ENCODE measurements around the gene SLC36A1. TPM values are rescaled to one million over a fixed set of nuclear protein-coding genes. Genes with fewer than 3 reads are reported as not detected.
"Not testable (repeated sequence)": the region's sequence is repeated elsewhere in the genome, so short reads cannot be mapped to it uniquely, and the experiment has no call there.

Gene SLC36A1
- total RNA-seq, 1 experiment from 2014 or later = 12.7 TPM

- Histone ChIP-seq H3K27me3 (ENCODE audit: low read length) (no peaks in the 10 kb centered on the region), H3K4me2 (ENCODE audit: low read depth, low read length, poor library complexity, severe bottlenecking) (no peak overlapping the region), H3K9me2 (replicated peaks; ENCODE audit: insufficient read depth, low read length) (no peaks in the 10 kb centered on the region), H3K9me3 (ENCODE audit: low read length) (peaks cover 4% of the 10 kb centered on the region; the same call in 1 of the 2 replicates), H2AFZ (ENCODE audit: low read length) (no peak overlapping the region), H3K36me3 (ENCODE audit: insufficient read depth, low read length) (no peaks in the 10 kb centered on the region), H3K9ac (ENCODE audit: low read length) (no peak overlapping the region), H4K20me1 (ENCODE audit: insufficient read depth, low read depth, low read length) (no peaks in the 10 kb centered on the region), H3K79me2 (ENCODE audit: low read length) (no peaks in the 10 kb centered on the region), H3K27ac (ENCODE audit: low read length) (no peak overlapping the region), H3K4me3 (ENCODE audit: low read length) (no peak overlapping the region), H3K4me1 (ENCODE audit: low read length) (no peaks in the 10 kb centered on the region)
- peak; percentile 30 for DNase-seq
Measured at GRCh38 chr5:151420127-151420526, 27.3 kb upstream of the SLC36A1 start.

- no peaks in the 10 kb centered on the region for H3K9me3 ChIP-seq (ENCODE audit: low read length)
Measured at GRCh38 chr5:151424892-151425523, 22.4 kb upstream of the SLC36A1 start.

GRCh38 chr5:151426347-151426746 lies 21.1 kb upstream of the SLC36A1 start:
- H2AFZ ChIP-seq (ENCODE audit: low read length); H3K9ac ChIP-seq (ENCODE audit: low read length); H3K9me3 ChIP-seq (ENCODE audit: low read length); H3K36me3 ChIP-seq (ENCODE audit: insufficient read depth, low read length); H3K27me3 ChIP-seq (ENCODE audit: low read length); H3K79me2 ChIP-seq (ENCODE audit: low read length); H3K9me2 ChIP-seq (replicated peaks; ENCODE audit: insufficient read depth, low read length); H3K27ac ChIP-seq (ENCODE audit: low read length); H4K20me1 ChIP-seq (ENCODE audit: insufficient read depth, low read depth, low read length); H3K4me3 ChIP-seq (ENCODE audit: low read length); H3K4me2 ChIP-seq (ENCODE audit: low read depth, low read length, poor library complexity, severe bottlenecking): not testable (repeated sequence)
- peak; percentile 29 for DNase-seq
- H3K4me1 ChIP-seq (ENCODE audit: low read length) = peaks cover 26% of the 10 kb centered on the region

More at GRCh38 chr5:151424892-151425523, 22.4 kb upstream of the SLC36A1 start:
- H4K20me1 ChIP-seq (ENCODE audit: insufficient read depth, low read depth, low read length) = no peaks in the 10 kb centered on the region
- H3K27ac ChIP-seq (ENCODE audit: low read length) = no peak overlapping the region
- peaks cover 26% of the 10 kb centered on the region for H3K4me1 ChIP-seq (ENCODE audit: low read length)
- H3K9me2 ChIP-seq (replicated peaks; ENCODE audit: insufficient read depth, low read length) = no peaks in the 10 kb centered on the region
- no peak overlapping the region for H3K4me2 ChIP-seq (ENCODE audit: low read depth, low read length, poor library complexity, severe bottlenecking)
- no peak overlapping the region for H3K9ac ChIP-seq (ENCODE audit: low read length)
- no peaks in the 10 kb centered on the region for H3K79me2 ChIP-seq (ENCODE audit: low read length)
- H2AFZ ChIP-seq (ENCODE audit: low read length) = no peak overlapping the region
- H3K36me3 ChIP-seq (ENCODE audit: insufficient read depth, low read length) = no peaks in the 10 kb centered on the region
- H3K4me3 ChIP-seq (ENCODE audit: low read length) = no peak overlapping the region
- no peaks in the 10 kb centered on the region for H3K27me3 ChIP-seq (ENCODE audit: low read length)
- DNase-seq = no peak

GRCh38 chr5:151427258-151427657 lies 20.1 kb upstream of the SLC36A1 start:
- Histone ChIP-seq H4K20me1 (ENCODE audit: insufficient read depth, low read depth, low read length) (no peaks in the 10 kb centered on the region), H3K4me2 (ENCODE audit: low read depth, low read length, poor library complexity, severe bottlenecking) (peak overlapping the region; percentile 69), H3K36me3 (ENCODE audit: insufficient read depth, low read length) (no peaks in the 10 kb centered on the region), H3K9me3 (ENCODE audit: low read length) (no peaks in the 10 kb centered on the region), H3K27me3 (ENCODE audit: low read length) (no peaks in the 10 kb centered on the region), H3K4me1 (ENCODE audit: low read length) (peaks cover 26% of the 10 kb centered on the region), H3K9ac (ENCODE audit: low read length) (peak overlapping the region; percentile 47), H3K9me2 (replicated peaks; ENCODE audit: insufficient read depth, low read length) (no peaks in the 10 kb centered on the region), H3K4me3 (ENCODE audit: low read length) (peak overlapping the region; percentile 48), H3K79me2 (ENCODE audit: low read length) (no peaks in the 10 kb centered on the region), H2AFZ (ENCODE audit: low read length) (peak overlapping the region; percentile 52; the same call in 1 of the 2 replicates), H3K27ac (ENCODE audit: low read length) (peak overlapping the region; percentile 76)
- DNase-seq = peak; percentile 94

- H3K4me1 ChIP-seq (ENCODE audit: low read length) = peaks cover 26% of the 10 kb centered on the region
- H3K27ac ChIP-seq (ENCODE audit: low read length) = no peak overlapping the region
- H3K4me2 ChIP-seq (ENCODE audit: low read depth, low read length, poor library complexity, severe bottlenecking) = no peak overlapping the region
- H3K79me2 ChIP-seq (ENCODE audit: low read length) = no peaks in the 10 kb centered on the region
- no peak overlapping the region for H3K9ac ChIP-seq (ENCODE audit: low read length)
- H4K20me1 ChIP-seq (ENCODE audit: insufficient read depth, low read depth, low read length) = no peaks in the 10 kb centered on the region
- H3K9me2 ChIP-seq (replicated peaks; ENCODE audit: insufficient read depth, low read length) = no peaks in the 10 kb centered on the region
- H3K9me3 ChIP-seq (ENCODE audit: low read length) = no peaks in the 10 kb centered on the region
- no peak overlapping the region for H2AFZ ChIP-seq (ENCODE audit: low read length)
- H3K36me3 ChIP-seq (ENCODE audit: insufficient read depth, low read length) = no peaks in the 10 kb centered on the region
- no peaks in the 10 kb centered on the region for H3K27me3 ChIP-seq (ENCODE audit: low read length)
- H3K4me3 ChIP-seq (ENCODE audit: low read length) = no peak overlapping the region
- no peak for DNase-seq
Measured at GRCh38 chr5:151430731-151431130, 16.7 kb upstream of the SLC36A1 start.

GRCh38 chr5:151431666-151432065 lies 15.7 kb upstream of the SLC36A1 start:
- Histone ChIP-seq H3K9me2 (replicated peaks; ENCODE audit: insufficient read depth, low read length) (no peaks in the 10 kb centered on the region), H3K27ac (ENCODE audit: low read length) (no peak overlapping the region), H4K20me1 (ENCODE audit: insufficient read depth, low read depth, low read length) (no peaks in the 10 kb centered on the region), H3K4me3 (ENCODE audit: low read length) (no peak overlapping the region), H3K27me3 (ENCODE audit: low read length) (no peaks in the 10 kb centered on the region), H2AFZ (ENCODE audit: low read length) (no peak overlapping the region), H3K79me2 (ENCODE audit: low read length) (no peaks in the 10 kb centered on the region), H3K4me1 (ENCODE audit: low read length) (peaks cover 18% of the 10 kb centered on the region), H3K4me2 (ENCODE audit: low read depth, low read length, poor library complexity, severe bottlenecking) (no peak overlapping the region), H3K9ac (ENCODE audit: low read length) (no peak overlapping the region), H3K36me3 (ENCODE audit: insufficient read depth, low read length) (no peaks in the 10 kb centered on the region), H3K9me3 (ENCODE audit: low read length) (no peaks in the 10 kb centered on the region)
- DNase-seq = no peak

GRCh38 chr5:151432210-151432609 lies 15.2 kb upstream of the SLC36A1 start:
- H3K9me3 ChIP-seq (ENCODE audit: low read length) = no peaks in the 10 kb centered on the region
- no peak overlapping the region for H2AFZ ChIP-seq (ENCODE audit: low read length)
- H3K36me3 ChIP-seq (ENCODE audit: insufficient read depth, low read length) = no peaks in the 10 kb centered on the region
- H3K9ac ChIP-seq (ENCODE audit: low read length) = no peak overlapping the region
- no peak for DNase-seq
- H3K27me3 ChIP-seq (ENCODE audit: low read length) = no peaks in the 10 kb centered on the region
- H3K4me2 ChIP-seq (ENCODE audit: low read depth, low read length, poor library complexity, severe bottlenecking) = no peak overlapping the region
- H3K9me2 ChIP-seq (replicated peaks; ENCODE audit: insufficient read depth, low read length) = no peaks in the 10 kb centered on the region
- H3K79me2 ChIP-seq (ENCODE audit: low read length) = no peaks in the 10 kb centered on the region
- peaks cover 13% of the 10 kb centered on the region for H3K4me1 ChIP-seq (ENCODE audit: low read length)
- H3K27ac ChIP-seq (ENCODE audit: low read length) = no peak overlapping the region
- H3K4me3 ChIP-seq (ENCODE audit: low read length) = no peak overlapping the region
- H4K20me1 ChIP-seq (ENCODE audit: insufficient read depth, low read depth, low read length) = no peaks in the 10 kb centered on the region

GRCh38 chr5:151434570-151435237 lies 12.7 kb upstream of the SLC36A1 start:
- H3K36me3 ChIP-seq (ENCODE audit: insufficient read depth, low read length) = no peaks in the 10 kb centered on the region
- H3K79me2 ChIP-seq (ENCODE audit: low read length) = no peaks in the 10 kb centered on the region
- H3K9me2 ChIP-seq (replicated peaks; ENCODE audit: insufficient read depth, low read length) = no peaks in the 10 kb centered on the region
- H3K4me2 ChIP-seq (ENCODE audit: low read depth, low read length, poor library complexity, severe bottlenecking) = no peak overlapping the region
- no peaks in the 10 kb centered on the region for H4K20me1 ChIP-seq (ENCODE audit: insufficient read depth, low read depth, low read length)
- H3K27me3 ChIP-seq (ENCODE audit: low read length) = no peaks in the 10 kb centered on the region
- peak; percentile 35 for DNase-seq
- H3K27ac ChIP-seq (ENCODE audit: low read length) = no peak overlapping the region
- H3K4me1 ChIP-seq (ENCODE audit: low read length) = no peaks in the 10 kb centered on the region
- H2AFZ ChIP-seq (ENCODE audit: low read length) = no peak overlapping the region
- no peak overlapping the region for H3K9ac ChIP-seq (ENCODE audit: low read length)
- H3K4me3 ChIP-seq (ENCODE audit: low read length) = no peak overlapping the region
- no peaks in the 10 kb centered on the region for H3K9me3 ChIP-seq (ENCODE audit: low read length)

Data from Karpas-422 (cell line).